Measurements from ENCODE around the gene TMEM178B.

DNA sequence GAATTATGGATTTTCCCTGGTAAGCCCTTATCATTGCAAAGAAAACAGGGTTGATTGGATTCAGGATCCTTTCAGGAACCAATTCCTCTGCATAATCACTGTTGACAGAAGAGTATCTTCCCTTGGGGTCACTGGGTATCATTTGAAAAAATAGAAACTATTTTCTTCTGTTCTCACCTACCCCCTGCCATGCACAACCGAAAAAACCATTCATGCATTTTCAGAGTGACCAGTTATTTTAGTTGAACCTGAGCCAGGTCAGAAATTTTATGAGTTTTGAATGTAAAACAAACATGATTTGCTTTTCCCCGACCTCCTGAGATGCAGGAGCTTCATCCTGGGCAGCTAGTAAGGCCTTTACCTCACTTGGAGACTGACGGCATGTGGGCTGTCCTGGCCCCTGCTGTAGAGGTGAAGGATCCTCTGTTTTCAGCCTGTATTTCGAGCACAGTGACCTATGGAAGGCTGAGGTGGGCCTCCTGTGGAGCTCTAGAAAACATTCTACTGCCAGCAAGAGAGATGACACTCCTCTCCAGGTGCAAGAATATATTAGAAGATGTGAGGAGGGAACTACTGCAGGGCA is 30.1 kb downstream of the TMEM178B start:
- TF ChIP-seq, protein P1, sequence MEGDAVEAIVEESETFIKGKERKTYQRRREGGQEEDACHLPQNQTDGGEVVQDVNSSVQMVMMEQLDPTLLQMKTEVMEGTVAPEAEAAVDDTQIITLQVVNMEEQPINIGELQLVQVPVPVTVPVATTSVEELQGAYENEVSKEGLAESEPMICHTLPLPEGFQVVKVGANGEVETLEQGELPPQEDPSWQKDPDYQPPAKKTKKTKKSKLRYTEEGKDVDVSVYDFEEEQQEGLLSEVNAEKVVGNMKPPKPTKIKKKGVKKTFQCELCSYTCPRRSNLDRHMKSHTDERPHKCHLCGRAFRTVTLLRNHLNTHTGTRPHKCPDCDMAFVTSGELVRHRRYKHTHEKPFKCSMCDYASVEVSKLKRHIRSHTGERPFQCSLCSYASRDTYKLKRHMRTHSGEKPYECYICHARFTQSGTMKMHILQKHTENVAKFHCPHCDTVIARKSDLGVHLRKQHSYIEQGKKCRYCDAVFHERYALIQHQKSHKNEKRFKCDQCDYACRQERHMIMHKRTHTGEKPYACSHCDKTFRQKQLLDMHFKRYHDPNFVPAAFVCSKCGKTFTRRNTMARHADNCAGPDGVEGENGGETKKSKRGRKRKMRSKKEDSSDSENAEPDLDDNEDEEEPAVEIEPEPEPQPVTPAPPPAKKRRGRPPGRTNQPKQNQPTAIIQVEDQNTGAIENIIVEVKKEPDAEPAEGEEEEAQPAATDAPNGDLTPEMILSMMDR (IDR thresholded peaks at IDR 0.05), result no peak
- no peak for TF ChIP-seq POLR2A (IDR thresholded peaks at IDR 0.05)

Data from ovary (tissue), 3 donors.